ENCODE results near the gene GMEB2.

Gene GMEB2

DNA sequence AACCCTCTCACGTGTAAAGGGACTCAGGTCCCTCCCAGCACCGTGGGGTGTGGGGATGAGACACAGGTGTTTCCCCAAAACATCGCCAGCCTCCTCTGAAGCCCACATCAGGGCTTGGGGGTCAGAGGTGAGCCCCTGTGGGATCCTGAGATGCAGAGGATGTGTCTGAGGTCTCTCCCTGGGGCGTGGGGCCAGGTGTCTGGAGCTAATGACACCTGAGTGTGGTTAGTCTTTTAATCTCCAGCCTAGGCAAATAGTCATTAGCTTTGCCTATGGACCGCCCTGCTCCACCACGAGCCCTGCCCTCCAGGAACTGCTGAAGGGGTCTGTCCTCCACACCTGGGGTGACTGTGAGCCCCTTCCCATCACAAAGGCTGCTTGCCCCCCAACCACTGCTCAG lies 81.1 kb downstream of the GMEB2 start:
- no peak for DNase-seq (ENCODE audit: low spot score)

DNA sequence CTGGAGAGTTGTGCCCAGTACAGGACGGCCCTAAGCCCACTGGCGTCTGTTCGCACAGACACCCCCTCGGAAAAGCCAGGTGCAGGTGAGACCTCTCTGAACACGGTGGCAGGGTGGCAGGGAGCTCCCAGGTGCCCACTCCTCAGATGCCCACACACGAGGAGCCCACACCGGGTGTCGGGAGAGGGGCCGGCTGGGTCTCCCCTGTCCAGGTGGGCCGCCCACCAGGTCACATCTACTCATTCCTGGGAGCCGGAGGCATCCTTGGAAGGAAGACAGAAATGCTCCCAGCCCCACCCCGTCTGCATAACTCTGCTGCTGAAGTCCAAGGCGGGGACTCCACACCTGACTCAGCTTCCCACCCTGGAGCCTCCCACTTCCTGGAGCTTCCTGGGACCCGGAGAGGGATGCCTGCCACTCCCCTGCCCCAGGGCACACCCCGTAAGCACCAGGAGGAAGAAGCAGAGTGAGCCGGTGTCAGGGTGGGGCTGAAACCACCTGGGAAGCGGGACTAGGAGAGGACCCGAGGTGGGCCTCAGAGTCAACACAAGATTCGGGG lies 81.9 kb downstream of the GMEB2 start:
- no peak for DNase-seq (ENCODE audit: low spot score)

DNA sequence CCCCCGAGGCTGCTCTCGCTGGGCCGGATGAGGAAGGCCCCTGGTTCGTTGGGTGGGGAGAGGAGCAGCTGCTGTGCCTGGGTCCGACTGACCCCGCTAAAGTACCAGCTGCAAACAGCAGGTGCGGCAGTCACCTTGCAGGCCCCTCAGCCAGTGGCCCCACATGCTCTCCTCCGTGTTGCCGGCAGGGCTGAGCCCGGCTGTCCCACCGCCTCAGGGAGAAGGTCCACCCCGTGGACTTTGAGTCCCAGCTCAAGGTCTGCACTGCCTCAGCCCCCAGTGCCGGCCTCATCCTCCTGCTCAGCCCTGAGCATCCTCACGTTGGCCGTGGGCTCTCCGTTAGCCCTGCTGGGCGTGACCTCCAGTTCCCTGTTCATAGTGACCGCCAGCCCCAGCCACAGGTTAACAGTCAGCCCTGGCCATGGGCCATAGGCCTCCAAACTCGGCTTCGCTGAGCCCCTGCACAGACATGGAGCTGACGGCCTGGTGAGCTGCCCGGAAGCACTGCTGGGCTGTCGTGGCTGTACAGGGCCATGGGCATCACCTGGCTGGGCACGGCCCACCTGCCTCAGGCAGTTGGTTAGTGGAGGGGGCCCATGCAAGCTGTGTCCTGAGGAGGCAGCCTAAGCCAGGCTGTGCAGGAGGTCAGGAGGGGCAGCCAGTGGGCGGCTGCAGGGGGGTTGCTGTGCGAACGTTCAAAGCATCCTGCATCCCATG lies 82.5 kb downstream of the GMEB2 start:
- no peak for DNase-seq (ENCODE audit: low spot score)

DNA sequence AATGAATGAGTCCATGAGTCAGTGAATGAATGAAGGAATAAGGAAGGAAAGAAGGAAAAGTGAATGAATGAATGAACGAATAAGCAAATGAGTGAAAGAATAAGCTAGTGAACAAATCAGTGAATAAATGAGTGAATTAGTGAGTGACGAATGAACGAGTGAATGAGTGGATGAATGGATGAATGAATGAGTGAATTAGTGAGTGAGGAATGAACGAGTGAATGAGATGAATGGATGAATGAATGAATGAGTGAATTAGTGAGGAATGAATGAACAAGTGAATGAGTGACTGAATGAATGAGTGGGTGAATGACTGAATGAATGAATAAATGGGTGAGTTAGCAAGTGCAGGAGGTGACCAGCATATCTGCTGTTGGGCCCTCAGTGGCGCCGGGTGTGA lies 83.2 kb downstream of the GMEB2 start:
- no peak for DNase-seq (ENCODE audit: low spot score)

DNA sequence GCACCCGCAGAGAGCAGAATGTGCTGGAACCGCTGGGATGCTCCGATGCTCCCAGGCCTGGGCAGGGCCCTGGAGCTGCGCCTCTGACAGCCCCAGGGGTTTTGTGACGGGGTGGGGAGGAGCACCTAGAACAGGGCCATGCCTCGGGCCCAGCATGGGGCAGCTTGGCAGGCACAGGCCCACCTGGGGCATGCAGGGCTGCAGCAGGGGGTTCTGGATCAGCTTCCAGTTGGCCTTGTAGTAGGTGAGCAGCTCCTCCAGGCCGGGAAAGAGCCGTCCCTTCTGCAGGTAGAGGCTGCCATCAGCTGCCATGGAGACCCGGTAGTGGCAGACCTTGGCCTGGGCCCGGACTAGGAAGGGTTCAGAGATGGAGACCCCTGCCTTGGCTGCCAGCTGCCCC lies 83.8 kb downstream of the GMEB2 start:
- DNase-seq (ENCODE audit: low spot score) = no peak

DNA sequence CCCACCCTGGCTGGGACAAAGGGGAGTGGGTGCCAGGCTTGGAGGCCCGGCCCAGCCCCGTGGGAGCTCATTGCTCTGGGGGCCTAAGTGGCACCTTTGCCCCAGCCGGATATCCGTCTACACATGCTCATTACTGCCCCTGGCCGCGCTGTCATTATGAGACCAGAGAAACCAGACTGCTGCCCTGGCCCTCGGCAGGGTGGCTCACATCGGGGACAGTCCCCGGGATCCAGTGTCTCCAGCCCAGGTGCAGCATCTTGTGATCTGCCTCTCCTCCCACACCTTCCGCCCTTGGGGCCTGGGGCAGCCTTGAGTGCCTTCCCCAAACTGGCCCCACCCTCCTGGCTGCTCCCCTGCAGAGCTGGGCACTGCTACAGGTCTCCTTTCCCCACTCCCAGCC lies 84.2 kb downstream of the GMEB2 start:
- DNase-seq (ENCODE audit: low spot score) = no peak

DNA sequence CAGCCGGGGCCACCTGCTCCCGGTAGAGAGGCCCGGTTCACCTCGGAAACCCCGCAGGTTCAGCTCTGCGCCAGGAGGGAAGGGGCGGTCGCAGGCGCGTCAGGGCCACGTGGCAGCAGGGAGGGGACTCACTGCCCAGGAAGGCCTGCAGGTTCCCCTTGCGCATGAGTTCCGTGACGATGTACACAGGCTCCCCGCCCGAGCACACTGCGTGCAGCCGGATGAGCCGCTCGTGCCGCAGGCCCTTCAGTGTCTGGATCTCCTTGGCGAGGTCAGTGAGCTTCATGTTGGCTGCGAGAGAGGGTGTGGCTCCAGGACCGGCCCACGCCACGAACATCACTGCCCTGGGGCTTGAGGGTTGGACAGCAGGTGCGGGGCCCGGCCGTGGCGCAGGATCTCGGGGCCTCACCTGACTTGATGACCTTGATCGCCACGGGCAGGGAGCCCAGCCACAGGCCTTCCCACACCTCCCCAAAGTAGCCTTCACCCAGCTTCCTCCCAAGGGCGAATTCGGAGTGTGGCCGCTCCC lies 84.8 kb downstream of the GMEB2 start:
- DNase-seq (ENCODE audit: low spot score) = no peak

DNA sequence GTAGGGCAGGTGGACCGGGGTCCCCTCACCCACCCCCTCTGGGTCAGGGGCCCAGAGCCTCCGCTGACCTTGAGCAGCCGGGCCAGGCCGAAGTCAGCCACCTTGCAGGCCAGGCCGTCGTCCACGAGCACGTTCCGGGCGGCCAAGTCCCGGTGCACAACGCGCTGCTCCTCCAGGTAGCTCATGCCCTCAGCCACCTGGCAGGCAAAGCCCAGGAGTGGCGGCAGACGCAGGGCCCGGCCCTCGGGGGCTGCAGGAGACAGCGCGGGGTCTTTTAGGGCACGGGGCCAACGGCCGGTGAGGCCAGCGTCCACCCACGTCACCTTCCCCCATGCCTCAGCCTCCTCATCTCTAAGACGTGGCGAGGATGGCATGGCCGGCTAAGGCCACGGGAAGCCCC lies 85.5 kb downstream of the GMEB2 start:
- DNase-seq (ENCODE audit: low spot score) = no peak

DNA sequence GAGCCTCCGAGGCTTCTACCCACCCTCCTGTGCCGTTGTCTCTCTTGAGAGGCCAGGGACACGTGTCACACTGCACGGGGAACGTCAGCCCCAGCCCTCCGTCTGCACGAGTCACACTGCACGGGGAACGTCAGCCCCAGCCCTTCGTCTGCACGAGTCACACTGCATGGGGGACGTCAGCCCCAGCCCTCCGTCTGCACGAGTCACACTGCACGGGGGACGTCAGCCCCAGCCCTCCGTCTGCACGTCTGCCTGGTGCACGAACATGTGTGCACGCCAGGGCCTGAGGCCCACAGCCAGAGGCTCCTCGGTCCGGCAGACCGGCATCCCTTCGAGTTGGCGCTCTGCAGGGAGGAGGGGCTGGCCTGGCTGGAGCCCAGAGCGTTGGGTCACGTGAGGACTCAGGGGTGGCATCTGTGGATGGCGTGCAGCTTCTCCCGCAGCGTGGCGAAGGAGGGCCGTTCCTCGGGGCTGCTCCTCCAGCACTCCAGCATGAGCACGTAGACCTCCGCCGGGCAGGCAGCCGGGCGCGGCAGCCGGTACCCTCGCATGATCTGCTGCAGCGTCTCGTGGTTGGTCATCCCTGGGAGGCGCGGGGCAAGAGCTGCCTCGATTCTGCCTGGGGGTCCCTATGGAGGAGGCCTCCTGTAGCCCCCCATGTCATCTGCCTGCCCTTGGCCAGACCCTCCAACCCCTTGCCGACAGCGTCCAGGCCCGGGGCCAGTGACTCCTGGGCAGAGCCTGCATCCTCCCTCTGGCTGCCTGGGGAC lies 86.3 kb downstream of the GMEB2 start:
- DNase-seq (ENCODE audit: low spot score) = peak; percentile 54

DNA sequence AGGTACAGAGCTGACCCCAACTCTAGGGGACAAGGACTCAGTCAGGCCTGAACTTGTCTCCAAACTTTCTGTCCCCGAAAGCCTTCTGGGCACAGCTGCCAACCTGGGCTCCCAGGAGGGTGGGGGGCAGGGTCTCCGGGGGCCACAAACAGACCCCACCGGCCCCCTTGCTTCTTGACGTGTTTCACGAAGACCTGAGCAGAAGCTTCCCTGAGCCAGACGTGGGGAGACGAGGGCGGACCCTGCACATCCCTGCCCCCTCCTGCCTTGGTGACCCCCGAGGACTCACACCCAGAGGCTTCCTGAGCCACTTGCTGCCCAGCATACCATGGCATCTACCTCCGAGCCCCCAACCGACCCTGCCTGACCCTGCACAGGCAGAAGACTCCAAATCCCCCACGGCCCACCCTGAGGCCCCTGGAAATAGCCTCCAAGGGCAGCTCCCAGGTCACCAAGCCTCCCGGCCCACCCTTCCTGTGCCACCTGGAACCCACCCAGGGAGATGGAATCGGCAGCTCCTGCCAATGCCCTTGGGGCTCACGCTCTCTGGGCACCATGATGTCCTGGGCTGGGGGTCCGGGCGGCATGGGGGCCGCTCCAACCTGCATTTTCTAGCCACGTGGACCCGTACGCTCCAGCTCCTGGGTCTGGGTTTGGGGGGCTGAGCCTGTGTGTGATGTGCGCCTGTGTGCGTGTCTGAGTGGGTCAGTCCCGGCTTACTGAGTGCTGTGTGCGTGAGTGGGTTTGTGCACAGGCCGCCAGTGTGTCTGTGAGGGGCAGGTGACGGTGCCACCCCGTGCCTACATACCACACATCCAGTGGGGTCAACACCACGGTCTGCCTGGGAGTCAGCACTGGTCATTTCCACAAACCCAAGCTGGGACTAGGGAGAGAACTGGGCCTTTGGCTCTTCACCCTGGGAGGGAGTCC lies 87.2 kb downstream of the GMEB2 start:
- DNase-seq (ENCODE audit: low spot score) = no peak

DNA sequence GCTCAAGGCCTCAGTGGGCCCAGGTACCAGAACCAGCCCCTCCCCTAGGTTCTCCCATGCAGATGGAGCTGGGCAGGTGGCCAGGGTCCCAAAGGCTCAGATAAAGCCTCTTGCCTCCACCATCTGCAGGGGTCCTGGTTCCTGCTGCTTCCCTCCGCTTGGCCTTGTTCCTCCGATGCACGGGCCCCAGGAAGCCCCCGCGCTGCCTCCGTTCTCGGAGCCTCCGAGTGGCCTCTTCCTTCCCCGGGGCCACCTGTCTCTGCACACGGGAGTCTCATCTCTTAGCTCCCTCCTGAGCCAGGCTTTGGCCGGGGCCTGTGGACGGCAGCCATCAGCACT lies 87.8 kb downstream of the GMEB2 start:
- DNase-seq (ENCODE audit: low spot score) = no peak

DNA sequence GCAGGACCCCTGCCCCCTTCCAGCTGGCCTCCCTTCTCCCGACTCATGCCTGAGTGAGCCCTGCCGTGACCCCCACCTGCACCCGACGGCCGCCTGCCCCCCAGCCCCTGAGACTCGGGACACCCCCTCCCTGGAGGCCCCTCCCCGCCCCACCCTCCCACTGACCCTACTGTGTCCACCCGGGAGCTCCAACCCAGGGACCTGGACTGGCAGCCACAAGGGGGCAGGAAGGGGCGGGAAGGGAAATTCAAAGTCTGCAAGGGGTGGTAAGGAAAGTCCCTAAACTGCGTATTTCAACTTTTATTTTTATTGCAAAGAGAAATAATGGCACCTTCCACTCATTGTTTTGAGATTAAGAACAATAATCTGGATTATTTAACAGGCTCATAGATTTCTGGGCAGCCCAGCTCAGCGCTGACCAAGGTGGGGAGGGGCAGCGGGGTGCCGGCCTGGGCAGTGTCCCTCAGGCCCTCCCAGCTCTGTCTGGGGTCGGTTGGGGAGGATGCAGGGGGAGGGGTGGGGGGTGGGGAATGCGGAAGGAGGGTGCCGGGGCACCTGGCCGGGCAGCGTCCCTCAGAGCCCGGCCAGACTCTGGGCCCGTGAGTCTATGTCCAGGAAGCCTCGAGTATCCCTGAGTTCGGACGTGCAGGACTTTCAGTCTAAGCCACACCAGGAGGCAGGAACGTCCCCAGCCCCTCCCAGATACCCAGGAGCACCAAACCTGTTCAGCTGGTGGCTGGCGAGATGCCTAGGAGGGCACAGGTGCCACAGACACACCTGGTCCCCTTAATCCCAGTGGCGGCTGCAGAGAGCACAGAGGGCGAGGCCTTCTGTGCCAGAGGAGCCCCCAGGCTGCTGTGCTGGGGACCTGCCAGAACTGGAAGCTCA lies 88.5 kb downstream of the GMEB2 start:
- no peak for DNase-seq (ENCODE audit: low spot score)
